Astrocyte (in vitro differentiated cells and primary cell): ENCODE measurements around the gene DLGAP1. TPM values are rescaled to one million over a fixed set of nuclear protein-coding genes. Genes with fewer than 3 reads are reported as not detected.

Source experiments
- DNase-seq: peaks from one replicate; pipeline ENCODE4 v3.0.0-alpha.2; 2010; ENCODE audit warnings: low read depth
- FAIRE-seq: peaks from 2 replicates; lab custom pipeline; 2011; peaks lifted over from hg19 to GRCh38; lab: Jason Lieb, UNC
- H2AFZ ChIP-seq: 2 replicates; pipeline ENCODE4 v1.6.0; 2012; ENCODE audit warnings: low read depth, low read length, inconsistent platforms
- H3K27ac ChIP-seq: 2 replicates; pipeline ENCODE4 v1.5.1; 2011; ENCODE audit warnings: low read depth, low read length, inconsistent platforms
- H3K27me3 ChIP-seq: 2 replicates; pipeline ENCODE4 v1.6.0; 2011; ENCODE audit warnings: low read length, inconsistent platforms; ENCODE audit not compliant: insufficient read depth
- H3K36me3 ChIP-seq: 2 replicates; pipeline ENCODE4 v1.5.1; 2011; ENCODE audit warnings: low read length, inconsistent platforms; ENCODE audit not compliant: insufficient read depth
- H3K4me1 ChIP-seq: 2 replicates; pipeline ENCODE4 v1.5.1; 2011; ENCODE audit warnings: low read length, inconsistent platforms; ENCODE audit not compliant: insufficient read depth
- H3K4me2 ChIP-seq: 2 replicates; pipeline ENCODE4 v1.6.0; 2012; ENCODE audit warnings: low read length, inconsistent platforms
- H3K4me3 ChIP-seq: 2 replicates; pipeline ENCODE4 v1.5.1; 2011; ENCODE audit warnings: low read depth, mild to moderate bottlenecking, low read length, inconsistent platforms; ENCODE audit not compliant: insufficient read depth
- H3K79me2 ChIP-seq: 2 replicates; pipeline ENCODE4 v1.6.0; 2012; ENCODE audit warnings: mild to moderate bottlenecking, low read length, inconsistent platforms; ENCODE audit not compliant: insufficient read depth
- H3K9ac ChIP-seq: 2 replicates; pipeline ENCODE4 v1.6.0; 2012; ENCODE audit warnings: mild to moderate bottlenecking, low read length, inconsistent platforms
- H3K9me3 ChIP-seq: 2 replicates; pipeline ENCODE4 v1.5.1; 2012; ENCODE audit warnings: low read depth, mild to moderate bottlenecking, low read length, inconsistent platforms; ENCODE audit not compliant: insufficient read depth
- H4K20me1 ChIP-seq: 2 replicates; pipeline ENCODE4 v1.6.0; 2012; ENCODE audit warnings: low read length, inconsistent platforms; ENCODE audit not compliant: insufficient read depth
- H3K27ac Mint-ChIP-seq: one replicate; pipeline ENCODE4 v1.8.0; 2021; ENCODE audit warnings: mild to moderate bottlenecking, mixed read lengths; ENCODE audit not compliant: unreplicated experiment
- H3K27me3 Mint-ChIP-seq: one replicate; pipeline ENCODE4 v1.8.0; 2021; ENCODE audit warnings: low read depth, mixed read lengths; ENCODE audit not compliant: unreplicated experiment
- H3K36me3 Mint-ChIP-seq: one replicate; pipeline ENCODE4 v1.8.0; 2021; ENCODE audit warnings: low read depth, mixed read lengths; ENCODE audit not compliant: unreplicated experiment
- H3K4me1 Mint-ChIP-seq: one replicate; pipeline ENCODE4 v1.8.0; 2021; ENCODE audit warnings: low read depth, mixed read lengths; ENCODE audit not compliant: unreplicated experiment
- H3K4me3 Mint-ChIP-seq: one replicate; pipeline ENCODE4 v1.8.0; 2021; ENCODE audit warnings: mild to moderate bottlenecking, moderate library complexity, mixed read lengths; ENCODE audit not compliant: unreplicated experiment
- H3K9me3 Mint-ChIP-seq: one replicate; pipeline ENCODE4 v1.8.0; 2021; ENCODE audit warnings: mild to moderate bottlenecking, mixed read lengths; ENCODE audit not compliant: unreplicated experiment
- EZH2 ChIP-seq: IDR thresholded peaks from 2 replicates; pipeline ENCODE4 v1.6.1; 2012; ENCODE audit warnings: mild to moderate bottlenecking, low read length, inconsistent platforms; ENCODE audit not compliant: insufficient read depth
- total RNA-seq: library from RNA; stranded (reverse); gene quantifications from 2 replicates; pipeline ENCODE4 v1.2.1, GENCODE V29; 2021
- TF ChIP-seq, protein P1 (sequence below): IDR thresholded peaks from 2 replicates; pipeline ENCODE4 v1.5.1; 2011; ENCODE audit warnings: low read depth, mild to moderate bottlenecking, inconsistent platforms, low read length, moderate library complexity; ENCODE audit not compliant: insufficient read depth

Gene DLGAP1
- total RNA-seq, 1 donor from 2014 or later, result 2.3 TPM

- Histone ChIP-seq H3K36me3 (no peaks in the 10 kb centered on the region), H3K27me3 (no peaks in the 10 kb centered on the region), H3K4me2 (peak overlapping the region; percentile 15), H3K4me3 (no peak overlapping the region), H3K9ac (no peak overlapping the region), H3K9me3 (no peaks in the 10 kb centered on the region), H3K27ac (no peak overlapping the region), H3K79me2 (no peaks in the 10 kb centered on the region), H3K4me1 (peaks cover 6% of the 10 kb centered on the region), H4K20me1 (no peaks in the 10 kb centered on the region), H2AFZ (no peak overlapping the region)
- FAIRE-seq, result no peak
- H3K4me1 Mint-ChIP-seq, result peaks cover 10% of the 10 kb centered on the region
- DNase-seq, result no peak
- H3K36me3 Mint-ChIP-seq, result no peaks in the 10 kb centered on the region
- H3K27me3 Mint-ChIP-seq, result no peaks in the 10 kb centered on the region
- H3K4me3 Mint-ChIP-seq, result no peak overlapping the region
- H3K27ac Mint-ChIP-seq, result peak overlapping the region; percentile 8
- H3K9me3 Mint-ChIP-seq, result peaks cover 2% of the 10 kb centered on the region
- TF ChIP-seq EZH2, result no peak
- TF ChIP-seq, protein P1, sequence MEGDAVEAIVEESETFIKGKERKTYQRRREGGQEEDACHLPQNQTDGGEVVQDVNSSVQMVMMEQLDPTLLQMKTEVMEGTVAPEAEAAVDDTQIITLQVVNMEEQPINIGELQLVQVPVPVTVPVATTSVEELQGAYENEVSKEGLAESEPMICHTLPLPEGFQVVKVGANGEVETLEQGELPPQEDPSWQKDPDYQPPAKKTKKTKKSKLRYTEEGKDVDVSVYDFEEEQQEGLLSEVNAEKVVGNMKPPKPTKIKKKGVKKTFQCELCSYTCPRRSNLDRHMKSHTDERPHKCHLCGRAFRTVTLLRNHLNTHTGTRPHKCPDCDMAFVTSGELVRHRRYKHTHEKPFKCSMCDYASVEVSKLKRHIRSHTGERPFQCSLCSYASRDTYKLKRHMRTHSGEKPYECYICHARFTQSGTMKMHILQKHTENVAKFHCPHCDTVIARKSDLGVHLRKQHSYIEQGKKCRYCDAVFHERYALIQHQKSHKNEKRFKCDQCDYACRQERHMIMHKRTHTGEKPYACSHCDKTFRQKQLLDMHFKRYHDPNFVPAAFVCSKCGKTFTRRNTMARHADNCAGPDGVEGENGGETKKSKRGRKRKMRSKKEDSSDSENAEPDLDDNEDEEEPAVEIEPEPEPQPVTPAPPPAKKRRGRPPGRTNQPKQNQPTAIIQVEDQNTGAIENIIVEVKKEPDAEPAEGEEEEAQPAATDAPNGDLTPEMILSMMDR, result no peak
These were observed 779.7 kb downstream of the DLGAP1 start for GRCh38 chr18:3675446-3675845.

- TF ChIP-seq EZH2, result no peak
- TF ChIP-seq, protein P1, result no peak
- Histone ChIP-seq H2AFZ (no peak overlapping the region), H3K36me3 (no peaks in the 10 kb centered on the region), H3K9ac (no peak overlapping the region), H3K27ac (no peak overlapping the region), H3K9me3 (no peaks in the 10 kb centered on the region), H3K79me2 (no peaks in the 10 kb centered on the region), H3K4me3 (no peak overlapping the region), H3K4me1 (peaks cover 6% of the 10 kb centered on the region), H3K4me2 (no peak overlapping the region), H4K20me1 (no peaks in the 10 kb centered on the region), H3K27me3 (no peaks in the 10 kb centered on the region)
- Mint-ChIP-seq H3K27ac (no peak overlapping the region), H3K4me3 (no peak overlapping the region), H3K36me3 (no peaks in the 10 kb centered on the region), H3K4me1 (peaks cover 9% of the 10 kb centered on the region), H3K27me3 (no peaks in the 10 kb centered on the region), H3K9me3 (no peaks in the 10 kb centered on the region)
- FAIRE-seq, result no peak
- no peak for DNase-seq
These were observed 783.9 kb downstream of the DLGAP1 start for GRCh38 chr18:3671176-3671575.

- no peak overlapping the region for H3K27ac Mint-ChIP-seq
- Histone ChIP-seq H3K9me3 (no peaks in the 10 kb centered on the region), H3K4me3 (no peak overlapping the region), H3K27ac (no peak overlapping the region), H4K20me1 (no peaks in the 10 kb centered on the region), H3K9ac (no peak overlapping the region), H3K4me2 (no peak overlapping the region), H2AFZ (no peak overlapping the region), H3K36me3 (no peaks in the 10 kb centered on the region), H3K4me1 (peaks cover 12% of the 10 kb centered on the region), H3K79me2 (no peaks in the 10 kb centered on the region), H3K27me3 (no peaks in the 10 kb centered on the region)
- H3K27me3 Mint-ChIP-seq, result no peaks in the 10 kb centered on the region
- H3K36me3 Mint-ChIP-seq, result no peaks in the 10 kb centered on the region
- FAIRE-seq (no peak), DNase-seq (no peak)
- H3K4me3 Mint-ChIP-seq, result no peak overlapping the region
- H3K4me1 Mint-ChIP-seq, result peaks cover 15% of the 10 kb centered on the region
- TF ChIP-seq, protein P1, result no peak
- TF ChIP-seq EZH2, result no peak
- H3K9me3 Mint-ChIP-seq, result peaks cover 2% of the 10 kb centered on the region
These were observed 785.7 kb downstream of the DLGAP1 start for GRCh38 chr18:3669376-3669775.
